A549 (cell line): ENCODE data around the gene MGAT5B.

ENCODE experiments used
- CBX8 ChIP-seq: fragments of 200-600 bp; sonication (generic); IDR thresholded peaks from 2 replicates; pipeline ENCODE4 v1.6.1; 2016
- CEBPB ChIP-seq, 2 experiments: fragments of >200 bp in 1 of 2; sonication (Bioruptor Twin) in 1 of 2; formaldehyde crosslinking in 1 of 2; IDR thresholded peaks; 2 replicates each; pipeline ENCODE4 v1.6.1; 2012 to 2016
- CTCF ChIP-seq: fragments of >200 bp; sonication (Bioruptor Twin); formaldehyde crosslinking; IDR thresholded peaks from 3 replicates; pipeline ENCODE4 v1.5.1; 2016
- EP300 ChIP-seq, 2 experiments: fragments of >200 bp; sonication (Bioruptor Twin); formaldehyde crosslinking; IDR thresholded peaks; 2 replicates in 1 of 2; 3 replicates in 1 of 2; pipeline ENCODE4 v1.6.1; 2016 to 2017
- KDM1A ChIP-seq: fragments of 200-600 bp; sonication (generic); IDR thresholded peaks from 2 replicates; pipeline ENCODE4 v1.6.1; 2016; ENCODE audit warnings: low read depth, mild to moderate bottlenecking
- MAX ChIP-seq: IDR thresholded peaks from 2 replicates; pipeline ENCODE4 v1.6.1; 2012
- POLR2A ChIP-seq: IDR thresholded peaks from 2 replicates; pipeline ENCODE4 v1.6.1; 2012; ENCODE audit warnings: mild to moderate bottlenecking, low read length
- RAD21 ChIP-seq, 2 experiments: fragments of >200 bp in 1 of 2; sonication (Bioruptor Twin) in 1 of 2; formaldehyde crosslinking in 1 of 2; IDR thresholded peaks in 1 of 2; conservative IDR thresholded peaks in 1 of 2; 2 replicates in 1 of 2; 3 replicates in 1 of 2; pipeline ENCODE4 v1.6.1; 2012 to 2018; ENCODE audit warnings: inconsistent platforms in 1 of 2
- RARB ChIP-seq: fragments of 250-450 bp; sonication (Bioruptor Pico); IDR thresholded peaks from 2 replicates; pipeline ENCODE4 v1.8.0; 2021; ENCODE audit warnings: mild to moderate bottlenecking, moderate library complexity
- REST ChIP-seq: fragments of 200-600 bp; sonication (generic); IDR thresholded peaks from 2 replicates; pipeline ENCODE4 v1.6.1; 2016; ENCODE audit warnings: antibody characterized with exemption, mild to moderate bottlenecking, moderate library complexity
- SMC3 ChIP-seq: fragments of >200 bp; sonication (Bioruptor Twin); formaldehyde crosslinking; IDR thresholded peaks from 3 replicates; pipeline ENCODE4 v1.6.1; 2018; ENCODE audit warnings: inconsistent platforms
- ZFP36 ChIP-seq: fragments of 450-650 bp; IDR thresholded peaks from 2 replicates; pipeline ENCODE4 v1.6.1; 2014; ENCODE audit warnings: borderline replicate concordance; ENCODE audit not compliant: partially characterized antibody
- TF ChIP-seq, protein P1 (sequence below): IDR thresholded peaks from 2 replicates; pipeline ENCODE4 v1.6.1; 2012; ENCODE audit warnings: low read depth, borderline replicate concordance
- TF ChIP-seq, protein P2 (sequence below): fragments of >200 bp; sonication (Bioruptor Twin); formaldehyde crosslinking; IDR thresholded peaks from 3 replicates; pipeline ENCODE4 v1.6.1; 2016

DNA sequence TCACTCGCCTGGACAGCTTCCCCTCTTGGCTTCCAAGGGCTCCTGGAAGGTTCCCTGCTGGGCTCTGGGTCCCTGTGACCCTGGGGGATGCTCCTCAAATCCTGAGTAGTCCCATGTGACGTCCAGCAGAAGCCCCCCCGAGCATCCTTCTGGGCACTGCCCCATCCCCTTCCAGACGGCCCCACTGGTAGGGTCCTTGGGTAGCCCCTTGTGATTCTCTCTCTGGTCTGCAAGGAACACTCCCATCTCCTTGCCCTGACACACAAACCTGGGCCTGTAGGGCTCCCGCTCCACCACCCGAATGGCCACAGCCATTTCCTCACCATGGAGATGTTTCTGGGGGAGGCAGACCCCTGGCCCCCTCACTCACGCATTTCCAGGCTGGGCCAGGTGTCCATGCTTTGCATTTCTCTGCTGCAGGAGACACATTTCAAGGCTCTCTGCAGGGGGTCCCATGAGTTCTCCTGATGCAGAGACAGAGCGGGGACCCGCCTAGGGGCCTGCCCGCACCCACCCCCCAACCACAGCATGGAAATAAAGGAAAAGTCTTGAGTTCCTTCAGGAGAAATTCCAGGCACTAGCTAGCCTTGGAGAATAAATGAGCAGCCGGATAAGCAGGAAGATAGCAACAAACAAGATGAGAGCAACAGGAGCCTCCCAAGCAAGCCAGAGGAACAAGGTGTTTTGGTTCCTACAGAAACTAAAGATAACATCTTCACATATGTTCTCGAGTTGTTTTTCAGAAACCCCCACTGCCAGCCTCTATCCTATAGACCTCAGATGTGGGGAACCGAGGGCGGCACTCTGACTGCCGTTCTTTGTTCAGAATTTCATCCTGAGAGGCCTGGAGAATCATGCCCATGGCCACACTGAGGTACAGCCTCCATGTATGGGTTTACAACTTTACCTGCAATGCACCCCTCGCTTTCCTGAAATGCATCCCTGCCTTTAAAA, 128.8 kb downstream of the MGAT5B start:
- TF ChIP-seq, protein P1, sequence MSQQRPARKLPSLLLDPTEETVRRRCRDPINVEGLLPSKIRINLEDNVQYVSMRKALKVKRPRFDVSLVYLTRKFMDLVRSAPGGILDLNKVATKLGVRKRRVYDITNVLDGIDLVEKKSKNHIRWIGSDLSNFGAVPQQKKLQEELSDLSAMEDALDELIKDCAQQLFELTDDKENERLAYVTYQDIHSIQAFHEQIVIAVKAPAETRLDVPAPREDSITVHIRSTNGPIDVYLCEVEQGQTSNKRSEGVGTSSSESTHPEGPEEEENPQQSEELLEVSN, result no peak
- no peak for TF ChIP-seq POLR2A
- TF ChIP-seq CTCF, result no peak
- TF ChIP-seq, protein P2, sequence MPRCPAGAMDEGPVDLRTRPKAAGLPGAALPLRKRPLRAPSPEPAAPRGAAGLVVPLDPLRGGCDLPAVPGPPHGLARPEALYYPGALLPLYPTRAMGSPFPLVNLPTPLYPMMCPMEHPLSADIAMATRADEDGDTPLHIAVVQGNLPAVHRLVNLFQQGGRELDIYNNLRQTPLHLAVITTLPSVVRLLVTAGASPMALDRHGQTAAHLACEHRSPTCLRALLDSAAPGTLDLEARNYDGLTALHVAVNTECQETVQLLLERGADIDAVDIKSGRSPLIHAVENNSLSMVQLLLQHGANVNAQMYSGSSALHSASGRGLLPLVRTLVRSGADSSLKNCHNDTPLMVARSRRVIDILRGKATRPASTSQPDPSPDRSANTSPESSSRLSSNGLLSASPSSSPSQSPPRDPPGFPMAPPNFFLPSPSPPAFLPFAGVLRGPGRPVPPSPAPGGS, result no peak
- TF ChIP-seq RARB (CRISPR knock-in tag), result no peak
- TF ChIP-seq RAD21 (conservative IDR thresholded peaks at IDR 0.05 in 1 of 2, IDR thresholded peaks at IDR 0.05 in 1 of 2), result no peak
- no peak for TF ChIP-seq SMC3
- no peak for TF ChIP-seq MAX
- TF ChIP-seq REST, result no peak
- no peak for TF ChIP-seq EP300 (IDR thresholded peaks at IDR 0.05)
- TF ChIP-seq ZFP36, result no peak
- TF ChIP-seq CEBPB (IDR thresholded peaks at IDR 0.05), result no peak
- TF ChIP-seq KDM1A, result no peak
- no peak for TF ChIP-seq CBX8
